PC-9 (cell line): ENCODE data around the gene LRRC4C. TPM values are rescaled to one million over a fixed set of nuclear protein-coding genes. Genes with fewer than 3 reads are reported as not detected.

ENCODE experiments used
- BruUV-seq: library from RNA; stranded (reverse); fragments of 400-500 nt; replicated peaks from 2 replicates; lab custom pipeline; 2021; lab: Mats Ljungman, UMichigan
- CTCF ChIA-PET: fragments of 300-600 bp; sonication (Branson Sonifier 250); formaldehyde crosslinking; loops from one replicate; lab custom pipeline; 2022; ENCODE audit warnings: antibody characterized with exemption; lab: Charles Lee
- POLR2A ChIA-PET: fragments of 300-600 bp; sonication (Branson Sonifier 250); formaldehyde crosslinking; loops from one replicate; lab custom pipeline; 2022; ENCODE audit warnings: antibody characterized with exemption; ENCODE audit not compliant: unreplicated experiment; lab: Charles Lee
- DNase-seq, 2 experiments: peaks; one replicate each; pipeline versions ENCODE4 v3.0.0 to v3.0.0-alpha.2; 2015 to 2022; ENCODE audit warnings: mixed read lengths in 1 of 2
- H2AFZ ChIP-seq: fragments of 200-600 bp; sonication (generic); 2 replicates; pipeline ENCODE4 v1.8.1; 2017; ENCODE audit warnings: antibody characterized with exemption
- H3F3A ChIP-seq: fragments of 200-600 bp; sonication (generic); 2 replicates; pipeline ENCODE4 v1.8.1; 2017; ENCODE audit warnings: antibody characterized with exemption, mild to moderate bottlenecking, low read depth; ENCODE audit not compliant: insufficient read depth
- H3K27ac ChIP-seq: fragments of 200-600 bp; sonication (generic); 2 replicates; pipeline ENCODE4 v1.6.1; 2016; ENCODE audit warnings: mixed run types
- H3K27me3 ChIP-seq: fragments of 200-600 bp; sonication (generic); 2 replicates; pipeline ENCODE4 v1.6.1; 2016; ENCODE audit warnings: low read depth, mixed run types; ENCODE audit not compliant: insufficient read depth
- H3K36me3 ChIP-seq: fragments of 200-600 bp; sonication (generic); 2 replicates; pipeline ENCODE4 v1.6.1; 2016; ENCODE audit warnings: low read depth, mixed run types
- H3K4me1 ChIP-seq: fragments of 200-600 bp; sonication (generic); replicated peaks from 2 replicates; pipeline ENCODE4 v1.6.1; 2016; ENCODE audit warnings: mixed run types; ENCODE audit not compliant: insufficient read depth
- H3K4me2 ChIP-seq: fragments of 200-600 bp; sonication (generic); 2 replicates; pipeline ENCODE4 v1.6.1; 2017; ENCODE audit warnings: mixed run types
- H3K4me3 ChIP-seq: fragments of 200-600 bp; sonication (generic); 2 replicates; pipeline ENCODE4 v1.6.1; 2016; ENCODE audit warnings: mixed run types
- H3K79me2 ChIP-seq: fragments of 200-600 bp; sonication (generic); 2 replicates; pipeline ENCODE4 v1.6.1; 2017; ENCODE audit warnings: low read depth, mixed run types
- H3K9me2 ChIP-seq: fragments of 200-600 bp; sonication (generic); 2 replicates; pipeline ENCODE4 v1.8.1; 2017; ENCODE audit warnings: mild to moderate bottlenecking; ENCODE audit not compliant: insufficient read depth
- H3K9me3 ChIP-seq: fragments of 200-600 bp; sonication (generic); 2 replicates; pipeline ENCODE4 v1.8.1; 2016; ENCODE audit warnings: low read depth; ENCODE audit not compliant: insufficient read depth
- H4K20me1 ChIP-seq: fragments of 200-600 bp; sonication (generic); 2 replicates; pipeline ENCODE4 v1.8.1; 2017; ENCODE audit not compliant: insufficient read depth
- CTCF ChIP-seq: fragments of 200-600 bp; sonication (generic); conservative IDR thresholded peaks from 2 replicates; pipeline ENCODE4 v1.6.1; 2017; ENCODE audit warnings: mixed run types, antibody characterized with exemption, mild to moderate bottlenecking, moderate library complexity
- EZH2 ChIP-seq: fragments of 200-600 bp; sonication (generic); IDR thresholded peaks from 2 replicates; pipeline ENCODE4 v1.8.0; 2017; ENCODE audit warnings: antibody characterized with exemption, low read depth
- intact Hi-C: fragments of 100-400 bp; cut with micrococcal nuclease; formaldehyde crosslinking; loops from one replicate; pipeline ENCODE4 v1.10.0; 2022; ENCODE audit not compliant: unreplicated experiment
- total RNA-seq: library from RNA; stranded (reverse); gene quantifications from 2 replicates; pipeline ENCODE4 v1.2.3, GENCODE V29; 2021

Gene LRRC4C
- total RNA-seq, 1 experiment from 2014 or later = not detected

- POLR2A ChIA-PET = no interaction called here
- CTCF ChIA-PET = no interaction called here
- Histone ChIP-seq H3K4me3 (no peak overlapping the region), H3K27me3 (no peaks in the 10 kb centered on the region), H3K9me2 (no peaks in the 10 kb centered on the region), H3K4me2 (no peak overlapping the region), H2AFZ (no peak overlapping the region), H3K4me1 (no peaks in the 10 kb centered on the region), H3F3A (no peaks in the 10 kb centered on the region), H4K20me1 (no peaks in the 10 kb centered on the region), H3K36me3 (no peaks in the 10 kb centered on the region), H3K27ac (no peak overlapping the region), H3K79me2 (no peaks in the 10 kb centered on the region), H3K9me3 (no peaks in the 10 kb centered on the region)
- BruUV-seq = no TSS peak
- intact Hi-C loops = no loop called here
- DNase-seq = no peak
- no peak for TF ChIP-seq CTCF
- TF ChIP-seq EZH2 = no peak
These were observed 1078.0 kb downstream of the LRRC4C start for GRCh38 chr11:40381481-40381880.

DNA sequence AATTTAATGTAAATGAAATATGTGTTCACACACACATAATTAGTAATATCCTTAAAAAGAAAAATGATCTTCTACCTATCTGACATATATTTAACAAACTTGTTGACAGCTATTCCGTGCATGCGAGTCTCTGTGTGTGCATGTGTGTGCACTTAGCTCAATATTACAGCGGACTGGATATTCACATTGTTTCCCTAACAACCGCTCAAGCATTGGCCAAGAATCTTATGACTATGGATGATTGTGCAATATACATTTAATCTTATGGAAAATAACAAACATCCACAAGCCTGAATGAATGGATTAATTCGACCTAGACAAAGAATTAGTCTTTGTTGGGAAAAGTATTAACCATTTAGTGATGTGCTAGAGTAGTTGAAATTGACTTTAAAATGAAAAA is 1078.6 kb downstream of the LRRC4C start:
- Histone ChIP-seq H3K79me2 (no peaks in the 10 kb centered on the region), H3K27ac (no peak overlapping the region), H3K4me2 (no peak overlapping the region), H3K4me3 (no peak overlapping the region), H4K20me1 (no peaks in the 10 kb centered on the region), H3K4me1 (no peaks in the 10 kb centered on the region), H3K9me2 (no peaks in the 10 kb centered on the region), H3F3A (no peaks in the 10 kb centered on the region), H3K36me3 (no peaks in the 10 kb centered on the region), H3K27me3 (no peaks in the 10 kb centered on the region), H2AFZ (no peak overlapping the region), H3K9me3 (no peaks in the 10 kb centered on the region)
- TF ChIP-seq EZH2 (no peak), CTCF (no peak)
- ChIA-PET CTCF (no interaction called here), POLR2A (no interaction called here)
- DNase-seq = no peak
- no TSS peak for BruUV-seq
- intact Hi-C loops = no loop called here

- no peak overlapping the region for H3K4me2 ChIP-seq
- TF ChIP-seq CTCF (no peak), EZH2 (no peak)
- no peaks in the 10 kb centered on the region for H3K9me3 ChIP-seq
- H3K79me2 ChIP-seq = no peaks in the 10 kb centered on the region
- H2AFZ ChIP-seq = no peak overlapping the region
- no peaks in the 10 kb centered on the region for H3F3A ChIP-seq
- H3K4me3 ChIP-seq = no peak overlapping the region
- H3K4me1 ChIP-seq = no peaks in the 10 kb centered on the region
- no peaks in the 10 kb centered on the region for H4K20me1 ChIP-seq
- intact Hi-C loops = no loop called here
- H3K36me3 ChIP-seq = no peaks in the 10 kb centered on the region
- POLR2A ChIA-PET = no interaction called here
- H3K27me3 ChIP-seq = no peaks in the 10 kb centered on the region; the same call in 1 of the 2 replicates
- CTCF ChIA-PET = no interaction called here
- no peaks in the 10 kb centered on the region; the same call in 1 of the 2 replicates for H3K9me2 ChIP-seq
- H3K27ac ChIP-seq = no peak overlapping the region
- no peak for DNase-seq
- BruUV-seq = no TSS peak
These were observed 1083.1 kb downstream of the LRRC4C start for GRCh38 chr11:40376331-40376730.
